Endothelial cell of coronary artery (primary cell): ENCODE data around the gene TCN2. TPM values are rescaled to one million over a fixed set of nuclear protein-coding genes. Genes with fewer than 3 reads are reported as not detected.

Source experiments
- total RNA-seq: library from RNA; depleted of rRNA; stranded (reverse); fragments of >200 nt; gene quantifications from 2 replicates; pipeline ENCODE4 v1.2.3, GENCODE V29; 2014

Gene TCN2
- 30.9 and 40.7 TPM in 2 replicates for total RNA-seq

DNA sequence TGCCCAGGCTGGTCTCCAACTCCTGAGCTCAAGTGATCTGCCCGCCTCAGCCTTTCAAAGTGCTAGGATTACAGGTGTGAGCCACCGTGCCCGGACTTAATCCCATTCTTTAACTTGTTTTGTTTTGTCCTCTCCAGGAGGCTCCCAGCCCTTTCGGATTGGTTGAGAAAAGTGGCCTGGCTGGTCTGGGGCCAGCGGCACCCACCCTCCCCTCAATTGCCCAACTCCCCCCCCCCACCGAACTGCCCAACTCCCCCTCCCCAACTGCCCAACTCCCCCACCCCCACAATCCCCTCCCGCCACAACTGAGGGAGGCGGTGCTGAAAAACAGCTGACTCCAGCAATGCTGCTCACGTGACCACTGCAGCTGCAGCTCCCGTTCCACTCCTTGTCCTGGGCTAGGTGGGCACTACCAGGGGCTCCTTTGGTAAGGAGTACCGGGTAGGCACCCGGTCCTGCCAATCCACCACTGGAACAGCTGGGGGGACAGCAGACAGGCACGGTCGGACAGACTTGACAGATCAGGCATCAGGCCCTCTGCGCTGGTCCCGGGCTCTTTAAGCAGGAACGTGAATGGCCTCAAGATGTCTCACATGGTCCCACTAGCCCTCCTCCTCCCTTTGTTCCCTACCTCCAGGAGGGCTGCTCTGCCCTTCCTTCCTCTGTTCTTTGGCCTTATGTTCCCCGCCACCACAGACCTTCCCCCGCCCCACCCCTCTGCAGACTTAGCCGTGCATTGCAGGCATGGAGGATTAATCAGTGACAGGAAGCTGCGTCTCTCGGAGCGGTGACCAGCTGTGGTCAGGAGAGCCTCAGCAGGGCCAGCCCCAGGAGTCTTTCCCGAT lies at the start of gene TCN2:
TSS of gene TCN2 (plus strand) at position 720 of the 845 bp plus-strand sequence. CDS start 158 bp downstream, outside the sequence.

DNA sequence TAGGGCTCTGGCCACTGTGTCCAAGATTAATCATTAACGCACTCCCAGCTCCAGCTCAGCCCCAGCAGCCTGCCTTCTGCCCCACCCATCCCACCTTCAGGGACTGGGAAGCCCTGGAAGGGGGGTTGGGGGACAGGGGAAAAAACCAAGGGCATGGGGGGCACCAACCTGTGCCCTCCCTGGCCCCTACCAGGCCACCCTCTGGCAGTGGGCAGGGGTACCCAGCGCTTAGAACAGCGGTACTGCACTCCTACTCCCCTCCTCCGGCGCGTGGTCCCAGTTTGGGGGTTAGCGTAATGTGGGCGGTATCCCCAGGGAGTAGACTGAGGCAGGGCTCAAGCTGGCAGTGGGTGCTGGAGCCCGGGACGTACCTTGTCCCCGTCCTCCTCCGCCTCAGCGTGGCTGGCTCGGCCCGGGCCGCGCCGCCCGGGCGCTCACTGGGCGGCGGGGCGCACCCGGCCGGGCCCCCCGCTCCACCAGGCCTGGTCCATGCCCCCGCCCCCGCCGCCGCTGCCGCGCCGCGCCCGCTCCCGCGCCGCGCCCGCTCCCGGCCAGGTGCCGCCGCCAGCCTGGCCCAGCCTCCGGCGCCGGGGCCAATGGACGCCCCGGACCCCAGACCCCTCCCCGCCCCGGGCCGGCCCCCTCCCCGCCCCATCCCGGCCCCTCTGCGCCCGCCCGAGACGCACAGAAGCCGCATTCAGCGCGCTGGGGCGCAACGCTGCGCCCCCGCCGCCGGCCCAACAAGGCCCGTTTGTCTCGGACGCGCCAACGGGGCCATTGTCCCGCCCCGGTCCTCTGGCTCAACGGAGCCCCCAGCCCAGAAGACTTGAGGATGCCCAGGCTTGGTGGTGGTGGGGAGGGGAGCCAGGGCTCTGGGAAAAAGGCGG lies 32.6 kb upstream of the TCN2 start, which contains the start of gene GAL3ST1:
TSS of gene GAL3ST1 (minus strand) at position 571 of the 887 bp plus-strand sequence. CDS start 17,273 bp downstream, outside the sequence.

DNA sequence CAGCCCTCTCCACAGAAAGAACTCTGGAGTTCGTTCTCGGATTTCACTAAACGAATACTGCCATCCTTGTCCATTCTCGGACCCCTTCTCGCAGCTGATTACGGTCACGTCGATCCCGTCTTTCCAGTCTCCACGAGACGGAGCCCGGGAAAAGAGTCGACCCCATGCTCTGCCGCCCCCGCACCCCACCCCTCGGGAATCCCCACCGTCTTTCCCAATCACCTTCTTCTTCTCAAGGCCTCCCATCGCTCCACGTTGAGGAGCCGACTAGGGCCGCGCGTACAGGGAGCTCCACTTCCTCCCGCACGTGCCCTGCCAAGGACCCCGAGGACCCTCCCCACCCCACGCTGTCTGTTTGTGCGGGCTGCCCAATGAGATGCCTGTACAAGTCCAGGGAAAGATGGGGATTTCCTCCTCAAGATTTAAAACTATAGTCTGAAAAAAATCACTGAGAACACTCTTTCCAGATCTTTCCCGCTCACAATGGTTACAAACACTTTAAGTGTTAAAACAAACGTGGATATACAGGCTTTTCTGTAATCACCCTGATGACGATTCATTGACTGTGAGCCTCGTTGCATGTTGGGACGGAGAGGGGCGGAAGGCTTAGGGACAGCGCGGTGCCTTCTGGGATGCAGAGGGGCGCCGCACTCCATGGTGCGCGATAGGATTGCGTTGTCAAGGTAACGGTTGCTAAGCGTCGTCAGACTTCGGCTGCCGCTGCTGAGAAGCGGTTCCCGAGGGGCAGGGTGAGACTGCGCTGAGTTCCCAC lies 15.2 kb upstream of the TCN2 start, which contains the start of gene PES1:
TSS of gene PES1 (minus strand) at position 323 of the 772 bp plus-strand sequence. CDS start at position 246, 77 bp downstream.

DNA sequence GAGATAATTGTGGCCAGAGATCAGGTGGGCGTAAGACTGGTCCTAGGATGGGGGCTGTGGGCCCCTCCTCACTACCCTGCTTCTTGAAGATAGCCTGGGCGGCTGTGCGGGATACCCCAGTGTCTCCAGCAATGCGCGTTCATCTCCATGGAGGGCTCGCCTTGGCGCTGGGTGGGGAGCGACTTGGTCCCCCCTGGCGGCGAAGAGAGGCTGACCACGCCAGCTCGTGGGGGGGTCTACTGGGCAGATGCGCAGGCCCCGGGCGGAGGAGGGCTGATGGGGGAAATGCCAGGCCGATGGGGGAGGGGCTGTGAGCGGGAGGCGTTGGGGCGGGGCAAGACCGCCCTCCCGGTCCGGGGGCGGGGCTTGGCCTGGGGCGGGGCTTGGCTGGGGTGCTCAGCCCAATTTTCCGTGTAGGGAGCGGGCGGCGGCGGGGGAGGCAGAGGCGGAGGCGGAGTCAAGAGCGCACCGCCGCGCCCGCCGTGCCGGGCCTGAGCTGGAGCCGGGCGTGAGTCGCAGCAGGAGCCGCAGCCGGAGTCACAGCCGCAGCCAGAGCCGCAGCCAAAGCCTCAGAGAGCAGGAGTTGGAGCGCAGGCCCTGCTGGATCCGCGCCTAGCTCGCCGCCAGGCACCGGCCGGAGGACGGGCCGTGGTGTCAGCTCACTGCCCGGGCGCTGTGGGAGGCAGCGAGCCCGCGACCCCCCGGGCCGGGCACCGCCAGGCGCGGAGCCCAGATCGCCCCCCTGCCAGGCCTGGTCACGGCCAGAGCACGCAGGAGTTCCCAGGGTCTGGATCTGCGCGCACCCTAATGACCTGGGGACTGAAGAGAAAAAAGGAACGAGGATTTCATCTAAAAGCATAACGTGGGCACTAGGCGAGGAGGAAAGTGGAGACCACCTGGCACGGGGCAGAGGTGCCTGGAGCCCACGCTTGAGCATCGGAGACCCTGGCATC lies 28.6 kb downstream of the TCN2 start, which contains the start of gene SLC35E4:
TSS of gene SLC35E4 (plus strand) at position 509 of the 953 bp plus-strand sequence. CDS start 670 bp downstream, outside the sequence.

DNA sequence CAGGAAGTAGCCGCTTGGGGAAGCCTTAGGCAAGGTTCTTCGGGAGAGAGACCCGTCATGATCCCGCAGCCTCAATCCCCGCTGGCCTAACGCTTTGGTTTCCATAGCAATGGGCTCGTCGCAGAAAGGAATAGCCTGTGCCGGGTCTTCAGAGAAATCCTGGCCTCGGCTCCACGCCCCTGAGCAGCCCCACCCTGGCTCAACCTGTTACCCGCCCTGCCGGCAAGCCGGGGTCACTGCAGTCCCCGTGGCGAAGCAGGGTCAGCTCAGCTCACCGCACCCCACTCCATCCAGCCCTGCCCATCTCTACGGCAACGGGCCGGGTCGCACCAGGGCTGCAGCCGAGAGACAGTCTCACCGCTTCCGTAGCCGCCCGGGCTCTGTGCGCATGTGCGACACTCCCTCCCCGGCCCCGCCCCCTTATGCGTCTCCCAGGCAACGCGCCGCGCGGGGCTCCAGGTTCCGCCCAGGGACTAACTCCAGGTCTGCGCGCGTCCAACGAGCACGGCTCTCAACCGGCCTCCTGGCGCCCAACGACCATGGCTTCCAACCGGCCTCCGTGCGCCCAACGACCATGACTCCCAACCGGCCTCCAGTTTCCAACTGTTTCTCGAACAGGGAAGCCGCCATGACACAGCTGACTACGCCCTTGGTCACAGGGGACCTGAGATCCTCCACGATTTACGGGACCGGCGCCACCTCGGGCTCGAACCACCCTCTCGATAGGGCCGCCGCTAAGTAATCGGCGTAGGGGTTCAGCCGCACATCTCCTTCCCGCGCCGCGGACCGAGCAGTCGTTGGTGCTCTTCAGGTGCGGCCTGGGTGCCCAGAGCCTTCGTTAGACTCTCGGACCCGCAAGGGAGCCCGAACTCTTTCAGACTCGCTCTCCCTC lies 60.8 kb downstream of the TCN2 start, which contains the start of gene DUSP18:
TSS of gene DUSP18 (minus strand) at position 382 of the 892 bp plus-strand sequence. CDS start 3,872 bp downstream, outside the sequence.

Other genes starting within 250 kb of the TCN2 start
- 20.4 and 24.8 TPM in 2 replicates for gene RNF215, start 219.8 kb upstream of the TCN2 start, total RNA-seq
- 17.6 and 29.0 TPM in 2 replicates for gene SEC14L2, start 210.2 kb upstream of the TCN2 start, total RNA-seq
- gene MTFP1, start 181.4 kb upstream of the TCN2 start, total RNA-seq, result 31.8 and 32.6 TPM in 2 replicates
- gene SEC14L3, start 135.2 kb upstream of the TCN2 start, total RNA-seq, result not detected in 2 replicates
- not detected in 2 replicates for gene SEC14L4, start 101.5 kb upstream of the TCN2 start, total RNA-seq
- gene SEC14L6, start 60.4 kb upstream of the TCN2 start, total RNA-seq, result under 0.01 TPM in 1 of 2 replicates, not detected in the other
- under 0.01 TPM in 1 of 2 replicates, not detected in the other for gene GAL3ST1, start 32.5 kb upstream of the TCN2 start, total RNA-seq
- gene PES1, start 15.3 kb upstream of the TCN2 start, total RNA-seq, result 97.1 and 115 TPM in 2 replicates
- 20.7 and 28.4 TPM in 2 replicates for gene SLC35E4, start 28.6 kb downstream of the TCN2 start, total RNA-seq
- 8.4 and 11.6 TPM in 2 replicates for gene DUSP18, start 60.7 kb downstream of the TCN2 start, total RNA-seq
- gene OSBP2, start 87.7 kb downstream of the TCN2 start, total RNA-seq, result 5.6 and 7.6 TPM in 2 replicates